Coronary artery (tissue), 2 donors: ENCODE data around the gene GET3.

Source experiments
- DNase-seq: peaks from one replicate; pipeline ENCODE4 v3.0.0-alpha.2; 2017; ENCODE audit warnings: low spot score
- H3K27ac ChIP-seq, 2 donors: fragments of 200-600 bp; sonication (generic); one replicate each; pipeline ENCODE4 v1.5.1; 2016 to 2019
- H3K4me3 ChIP-seq: fragments of 200-600 bp; sonication (generic); 2 replicates; pipeline ENCODE4 v1.5.1; 2016; ENCODE audit warnings: mild to moderate bottlenecking, moderate library complexity
- CTCF ChIP-seq: fragments of 200-600 bp; sonication (generic); IDR thresholded peaks from one replicate; pipeline ENCODE4 v1.5.1; 2019; ENCODE audit warnings: antibody characterized with exemption

Gene GET3

GRCh38 chr19:12745166-12745897 lies 8.0 kb downstream of the GET3 start:
- Histone ChIP-seq H3K27ac (no peak overlapping the region), H3K4me3 (no peak overlapping the region)
- TF ChIP-seq CTCF: no peak
- DNase-seq: no peak

- H3K4me3 ChIP-seq: no peak overlapping the region
- no peak for TF ChIP-seq CTCF
- DNase-seq: no peak
- no peak overlapping the region for H3K27ac ChIP-seq
Observed at GRCh38 chr19:12748489-12748888, 11.2 kb downstream of the GET3 start.

- Histone ChIP-seq H3K4me3 (no peak overlapping the region), H3K27ac (no peak overlapping the region)
- DNase-seq: no peak
- no peak for TF ChIP-seq CTCF
Observed at GRCh38 chr19:12749938-12750521, 12.7 kb downstream of the GET3 start.

- H3K4me3 ChIP-seq: no peak overlapping the region
- TF ChIP-seq CTCF: no peak
- no peak overlapping the region for H3K27ac ChIP-seq
- no peak for DNase-seq
Observed at GRCh38 chr19:12750851-12751250, 13.6 kb downstream of the GET3 start.

GRCh38 chr19:12751635-12752034 lies 14.3 kb downstream of the GET3 start, which contains the start of gene BEST2:
TSS of gene BEST2 (plus strand) at chr19:12751791. CDS start at chr19:12752593, 802 bp downstream.
- no peak for DNase-seq
- no peak for TF ChIP-seq CTCF
- no peak within 1 kb of the TSS for H3K27ac ChIP-seq
- no peak within 1 kb of the TSS for H3K4me3 ChIP-seq

GRCh38 chr19:12752056-12752781 lies 14.9 kb downstream of the GET3 start:
- no peak overlapping the region for H3K27ac ChIP-seq
- TF ChIP-seq CTCF: no peak
- DNase-seq: no peak
- no peak overlapping the region for H3K4me3 ChIP-seq
